8988T (cell line): ENCODE results near the gene ABCC11.

Experiments
- DNase-seq: peaks from one replicate; pipeline ENCODE4 v3.0.0; 2011

Gene ABCC11

DNA sequence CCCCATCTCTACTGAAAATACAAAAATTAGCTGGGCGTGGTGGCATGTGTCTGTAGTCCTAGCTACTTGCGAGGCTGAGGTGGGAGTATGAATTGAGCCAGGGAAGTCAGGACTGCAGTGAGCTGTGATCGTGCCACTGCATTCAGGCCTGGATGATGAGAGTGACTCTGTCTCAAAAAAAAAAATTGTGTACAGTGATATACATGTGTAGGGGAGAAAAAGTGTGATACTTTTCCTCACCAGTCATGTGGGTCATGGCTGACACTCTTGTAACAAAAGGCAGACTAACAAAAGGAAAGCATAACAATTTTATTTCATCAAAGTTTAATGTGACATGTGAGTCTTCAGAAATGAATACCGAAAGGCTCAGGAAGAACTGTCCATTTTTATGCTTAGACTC is 89.5 kb downstream of the ABCC11 start:
- no peak for DNase-seq

DNA sequence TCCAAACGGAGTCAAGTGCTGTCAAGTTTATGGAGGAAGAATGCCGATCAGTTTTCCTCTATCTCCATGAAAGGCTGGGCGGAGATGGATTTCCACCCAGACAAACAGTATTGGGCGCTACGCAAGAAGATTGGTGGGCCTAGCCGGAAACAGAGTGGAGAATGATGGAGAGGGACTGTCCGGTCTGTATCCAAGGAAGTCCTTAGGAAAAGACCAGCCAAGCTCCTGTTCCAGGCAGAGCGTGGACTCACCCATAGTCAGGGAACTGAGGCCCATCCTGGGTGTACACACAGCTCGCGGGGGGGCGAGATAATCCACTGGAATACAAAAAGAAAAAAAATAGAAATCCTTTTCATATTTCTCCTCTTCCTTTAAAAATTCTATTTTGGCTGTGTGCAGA is 90.0 kb downstream of the ABCC11 start:
- no peak for DNase-seq

GRCh38 chr16:48156790-48157209 is 90.5 kb downstream of the ABCC11 start:
- DNase-seq: peak; percentile 73

DNA sequence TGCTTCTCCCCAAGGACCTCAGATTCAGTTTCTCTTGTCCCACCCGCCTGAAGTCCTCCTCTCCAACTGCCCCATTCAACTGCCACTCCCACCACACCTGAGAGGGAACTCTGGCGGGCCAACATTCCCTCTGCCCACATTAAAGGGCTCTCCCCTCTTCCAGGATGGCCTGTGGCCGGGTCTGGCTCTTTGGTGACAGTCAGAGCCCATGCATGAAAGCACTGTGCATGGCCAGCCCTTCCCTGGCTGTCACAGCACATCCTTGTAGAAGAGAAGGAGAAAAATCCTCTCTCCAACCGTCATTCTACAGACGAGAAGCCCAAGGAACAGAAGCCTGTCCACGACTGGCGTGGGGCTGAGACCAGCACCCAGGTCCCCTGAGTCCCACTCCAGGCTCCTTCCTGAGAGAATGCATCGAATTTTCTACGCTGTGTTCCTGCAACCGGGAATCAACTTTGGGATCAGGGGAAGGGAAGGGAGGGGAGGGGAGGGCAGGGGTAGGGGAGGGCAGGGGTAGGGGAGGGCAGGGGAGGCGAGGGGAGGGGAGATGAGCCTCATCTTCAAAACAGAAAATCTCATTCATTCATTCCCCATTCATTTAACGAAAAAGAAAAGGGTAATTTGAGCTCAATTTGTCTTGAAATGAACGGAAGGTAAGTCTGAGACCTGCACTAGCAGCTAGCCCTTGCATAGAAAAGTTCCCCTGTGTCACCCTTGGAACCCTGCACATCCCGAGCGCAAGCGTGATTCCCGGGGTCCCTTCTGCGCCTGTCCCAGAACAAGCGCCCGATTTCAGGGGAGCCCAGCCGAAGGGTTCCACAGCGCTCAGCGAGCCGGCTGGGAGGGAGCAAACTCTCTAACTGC is 91.2 kb downstream of the ABCC11 start, which contains the start of gene ABCC12:
Gene ABCC12, minus strand, starts transcription at position 68 of the 864 bp plus-strand sequence. CDS start 9,569 bp downstream, outside the sequence.
- DNase-seq: no peak

GRCh38 chr16:48153774-48154173 is 93.6 kb downstream of the ABCC11 start:
- DNase-seq: no peak

GRCh38 chr16:48152226-48152625 is 95.1 kb downstream of the ABCC11 start:
- no peak for DNase-seq

DNA sequence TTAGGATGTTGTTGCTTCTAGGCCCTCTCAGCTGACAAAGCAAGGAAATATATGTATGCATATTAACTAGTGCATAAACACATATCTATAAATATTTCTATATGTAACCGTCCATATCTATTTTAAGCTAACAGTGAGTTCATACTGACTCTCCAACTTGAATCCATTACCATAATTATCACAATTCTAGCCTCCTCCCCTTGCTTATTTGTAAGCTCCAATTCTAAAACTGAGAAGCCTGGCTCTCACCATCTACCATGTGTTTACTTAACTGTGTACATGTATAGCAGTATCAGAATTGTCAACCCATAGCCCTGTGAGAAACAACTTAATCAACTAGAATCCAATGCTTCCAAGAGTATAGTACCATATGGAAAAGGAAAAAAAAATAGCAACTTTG is 96.6 kb downstream of the ABCC11 start:
- DNase-seq: no peak

GRCh38 chr16:48146710-48147109 is 100.6 kb downstream of the ABCC11 start:
- DNase-seq: no peak

GRCh38 chr16:48146131-48146530 is 101.2 kb downstream of the ABCC11 start:
- DNase-seq: no peak

- DNase-seq: no peak
Measured at GRCh38 chr16:48143812-48144368, 103.4 kb downstream of the ABCC11 start.

- no peak for DNase-seq
Measured at GRCh38 chr16:48140821-48141220, 106.5 kb downstream of the ABCC11 start.

GRCh38 chr16:48139517-48139916 is 107.8 kb downstream of the ABCC11 start:
- DNase-seq: no peak

DNA sequence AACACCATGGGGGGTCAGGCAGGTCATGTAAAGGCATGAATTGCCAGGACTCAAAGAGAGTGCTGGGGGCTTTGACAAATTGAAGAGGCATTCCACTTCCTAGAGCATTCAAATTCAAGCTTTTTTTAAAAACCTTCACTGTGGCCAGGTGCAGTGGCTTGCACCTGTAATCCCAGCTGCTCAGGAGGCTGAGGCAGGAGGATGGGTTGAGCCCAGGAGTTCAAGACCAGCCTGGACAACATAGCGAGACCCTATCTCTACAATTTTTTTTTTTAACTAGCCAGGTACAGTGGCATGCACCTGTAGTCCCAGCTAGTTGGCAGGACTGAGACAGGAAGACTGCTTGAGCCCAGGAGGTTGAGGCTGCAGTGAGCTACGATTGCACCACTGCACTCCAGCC is 108.8 kb downstream of the ABCC11 start:
- DNase-seq: no peak

DNA sequence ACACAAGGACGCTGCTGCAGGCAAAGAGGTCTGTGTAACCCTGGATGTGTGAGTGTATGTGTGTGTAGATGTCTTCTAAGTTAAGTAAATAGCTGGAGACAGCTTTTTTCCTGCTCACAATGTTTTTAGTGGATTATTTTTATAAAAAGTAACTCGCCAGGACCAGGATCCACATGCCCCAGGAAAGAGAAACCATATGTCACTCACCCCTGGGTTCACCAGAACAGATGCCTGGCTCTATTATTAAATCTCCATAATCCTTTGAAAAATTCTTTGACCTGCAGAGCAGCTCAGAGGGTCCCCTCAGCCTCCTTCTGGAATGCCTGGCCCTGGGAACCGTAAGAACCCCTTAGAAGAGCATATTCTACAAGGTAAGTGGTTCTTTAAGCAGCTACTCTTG is 109.5 kb downstream of the ABCC11 start:
- DNase-seq: no peak

- DNase-seq: no peak
Measured at GRCh38 chr16:48136547-48137360, 110.6 kb downstream of the ABCC11 start.

DNA sequence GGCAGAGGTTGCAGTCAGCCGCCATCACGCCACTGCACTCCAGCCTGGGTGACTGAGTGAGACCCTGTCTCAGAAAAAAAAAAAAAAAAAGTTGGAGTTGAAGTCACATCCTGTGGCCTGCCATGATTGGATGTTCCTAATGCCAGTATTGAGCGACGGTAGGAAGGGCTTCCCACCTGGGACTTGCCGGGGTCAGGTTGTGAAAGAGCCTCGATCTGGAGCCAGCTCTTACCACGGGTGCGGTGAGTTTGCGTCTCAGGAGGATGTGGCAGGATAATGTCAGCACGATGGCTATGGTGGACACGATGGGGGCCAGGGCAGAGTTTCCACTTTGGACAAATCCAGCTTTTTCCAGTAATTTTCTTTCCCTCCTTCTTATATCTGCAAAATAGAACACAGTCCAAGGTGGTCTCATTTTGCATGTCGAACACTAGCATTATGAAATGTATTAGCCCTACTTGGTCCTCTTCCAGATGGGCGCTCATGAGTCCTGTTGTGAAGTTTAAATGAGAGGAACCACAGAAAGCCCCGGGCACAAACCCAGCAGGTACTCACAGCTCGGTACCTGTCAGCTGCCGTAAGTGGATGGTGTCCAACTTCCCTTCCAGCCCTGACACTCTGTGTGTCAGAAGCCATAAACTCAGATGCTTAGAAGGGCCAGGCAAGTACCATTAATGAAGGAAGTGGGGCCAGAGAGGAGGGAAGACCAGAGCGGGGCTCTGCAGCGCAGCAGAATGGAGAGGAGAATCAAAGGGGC is 113.7 kb downstream of the ABCC11 start:
- no peak for DNase-seq

GRCh38 chr16:48132696-48133095 is 114.6 kb downstream of the ABCC11 start:
- no peak for DNase-seq

- no peak for DNase-seq
Measured at GRCh38 chr16:48131201-48131935, 116.0 kb downstream of the ABCC11 start.

GRCh38 chr16:48129926-48130325 is 117.4 kb downstream of the ABCC11 start:
- DNase-seq: no peak

DNA sequence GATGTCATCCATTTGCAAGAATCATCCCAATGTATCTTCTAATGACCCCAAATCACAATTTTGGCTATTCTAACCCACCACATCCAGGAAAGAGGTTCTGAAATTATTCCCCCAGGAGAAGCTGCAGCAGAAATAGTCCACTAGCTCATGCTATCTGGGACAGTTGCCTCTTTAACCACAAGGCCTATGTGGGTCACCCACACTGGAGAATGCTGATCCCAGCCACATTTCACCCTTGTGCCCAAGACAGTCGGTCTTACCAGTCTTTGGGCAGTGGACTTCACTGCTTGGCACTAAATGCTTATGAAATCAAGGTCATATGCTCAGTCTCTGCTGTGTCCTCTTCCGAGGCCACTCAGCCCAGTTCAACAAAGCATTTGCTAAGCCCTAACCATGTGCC is 118.6 kb downstream of the ABCC11 start:
- DNase-seq: no peak

- no peak for DNase-seq
Measured at GRCh38 chr16:48126801-48127644, 120.3 kb downstream of the ABCC11 start.
